ENCODE results near the gene TMIE.

DNA sequence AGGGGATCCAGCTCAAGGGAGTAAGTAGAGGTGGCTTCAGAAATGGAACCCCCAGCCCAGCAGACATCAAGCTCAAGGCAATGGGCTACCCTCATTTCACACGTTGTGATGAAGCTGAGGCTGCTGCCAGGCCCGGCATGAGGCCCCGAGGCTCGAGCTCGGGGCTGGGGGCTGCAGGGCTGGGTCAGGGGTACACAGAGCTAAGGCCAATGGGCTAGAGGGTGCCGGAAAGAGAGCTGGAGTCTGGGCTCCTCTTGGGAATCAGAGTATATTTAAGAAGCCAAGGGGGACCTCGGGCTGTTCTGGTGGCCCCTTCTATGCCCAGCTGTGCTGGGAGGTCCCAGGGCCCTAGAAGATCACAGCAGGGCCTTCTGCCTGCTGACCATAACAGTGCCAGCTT is 9.0 kb downstream of the TMIE start:
- no peak for TF ChIP-seq TCF7L2 (IDR thresholded peaks at IDR 0.05; ENCODE audit: low read depth, low read length)
- TF ChIP-seq, protein P1, sequence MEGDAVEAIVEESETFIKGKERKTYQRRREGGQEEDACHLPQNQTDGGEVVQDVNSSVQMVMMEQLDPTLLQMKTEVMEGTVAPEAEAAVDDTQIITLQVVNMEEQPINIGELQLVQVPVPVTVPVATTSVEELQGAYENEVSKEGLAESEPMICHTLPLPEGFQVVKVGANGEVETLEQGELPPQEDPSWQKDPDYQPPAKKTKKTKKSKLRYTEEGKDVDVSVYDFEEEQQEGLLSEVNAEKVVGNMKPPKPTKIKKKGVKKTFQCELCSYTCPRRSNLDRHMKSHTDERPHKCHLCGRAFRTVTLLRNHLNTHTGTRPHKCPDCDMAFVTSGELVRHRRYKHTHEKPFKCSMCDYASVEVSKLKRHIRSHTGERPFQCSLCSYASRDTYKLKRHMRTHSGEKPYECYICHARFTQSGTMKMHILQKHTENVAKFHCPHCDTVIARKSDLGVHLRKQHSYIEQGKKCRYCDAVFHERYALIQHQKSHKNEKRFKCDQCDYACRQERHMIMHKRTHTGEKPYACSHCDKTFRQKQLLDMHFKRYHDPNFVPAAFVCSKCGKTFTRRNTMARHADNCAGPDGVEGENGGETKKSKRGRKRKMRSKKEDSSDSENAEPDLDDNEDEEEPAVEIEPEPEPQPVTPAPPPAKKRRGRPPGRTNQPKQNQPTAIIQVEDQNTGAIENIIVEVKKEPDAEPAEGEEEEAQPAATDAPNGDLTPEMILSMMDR (IDR thresholded peaks at IDR 0.05) = no peak
